ENCODE measurements around the gene STK40.
A peak's percentile ranks its signal among the peaks of the same experiment; 100 is the strongest.

STK40 gene

DNA sequence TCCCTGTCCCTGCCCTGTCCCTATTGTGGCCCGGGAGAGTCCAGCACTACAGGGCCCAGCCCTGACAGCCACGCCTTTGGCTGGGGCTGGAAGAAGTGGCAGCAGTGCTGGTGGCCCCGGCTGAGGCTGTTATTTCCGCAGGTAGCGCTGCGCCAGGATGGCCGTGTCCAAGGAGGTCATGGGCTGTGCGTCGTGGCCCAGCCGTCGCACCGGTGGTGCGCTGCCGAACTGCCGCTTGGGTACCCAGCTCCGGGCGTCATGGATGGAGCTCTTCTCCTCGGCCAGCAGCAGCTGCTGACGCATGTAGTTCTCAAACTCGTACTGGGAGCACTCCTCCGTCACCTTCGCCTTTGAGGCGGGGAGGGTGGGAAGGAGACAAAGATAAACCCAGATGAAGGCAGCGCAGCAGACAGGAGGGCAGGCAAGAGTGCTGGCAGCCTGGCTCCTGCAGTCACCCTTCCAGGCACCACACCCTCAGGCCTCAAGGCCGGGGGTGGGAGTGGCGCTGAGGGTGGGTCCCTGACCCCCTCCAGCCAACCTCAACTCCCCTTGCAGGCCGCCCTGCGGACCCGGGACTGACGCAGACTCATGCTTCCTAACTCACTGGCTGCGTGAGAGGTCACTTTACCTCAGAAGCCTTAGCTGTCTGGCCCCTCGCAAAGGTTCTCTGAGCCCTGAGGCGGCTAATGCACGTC lies 44.0 kb downstream of the STK40 start:
- no peak for DNase-seq

DNA sequence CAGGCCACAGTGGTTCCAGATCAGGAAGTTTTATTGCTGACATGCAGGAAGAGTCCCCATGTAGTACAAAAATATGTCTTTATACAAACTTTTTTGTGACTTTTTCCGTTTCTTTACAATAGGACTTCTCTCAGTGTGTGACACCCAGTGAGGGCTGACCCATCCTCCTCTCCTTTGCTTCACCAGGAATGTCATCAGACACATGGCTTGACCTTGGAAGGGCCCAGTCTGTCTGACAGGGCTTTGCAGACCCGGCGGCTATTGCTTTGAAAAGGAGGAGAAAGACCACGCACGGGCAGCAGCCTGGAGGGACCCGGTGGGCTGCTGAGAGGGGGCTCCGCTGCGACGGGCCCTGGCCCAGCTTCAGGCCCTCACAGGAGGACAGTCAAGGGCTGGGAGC lies 46.1 kb downstream of the STK40 start:
- DNase-seq: no peak

DNA sequence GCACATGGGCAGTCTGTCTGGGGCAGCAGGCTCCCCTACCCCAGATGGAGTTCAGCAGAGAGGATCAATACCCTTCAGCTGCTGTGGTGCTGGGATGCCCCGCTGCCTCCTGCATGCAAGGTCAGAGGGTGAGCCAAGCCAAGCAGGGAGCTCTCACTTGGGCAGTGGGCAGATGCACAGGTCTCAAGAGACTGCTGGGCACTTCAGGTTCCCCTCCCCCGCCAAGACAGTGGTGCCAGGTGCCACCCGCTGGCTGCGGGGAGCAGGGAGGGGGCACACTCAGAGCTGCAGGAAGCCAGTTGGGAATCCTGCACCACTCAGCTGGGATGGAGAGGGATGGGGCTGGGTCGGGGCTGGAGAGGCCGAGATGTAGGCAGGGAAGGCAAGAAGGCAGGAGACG lies 46.5 kb downstream of the STK40 start:
- no peak for DNase-seq

DNA sequence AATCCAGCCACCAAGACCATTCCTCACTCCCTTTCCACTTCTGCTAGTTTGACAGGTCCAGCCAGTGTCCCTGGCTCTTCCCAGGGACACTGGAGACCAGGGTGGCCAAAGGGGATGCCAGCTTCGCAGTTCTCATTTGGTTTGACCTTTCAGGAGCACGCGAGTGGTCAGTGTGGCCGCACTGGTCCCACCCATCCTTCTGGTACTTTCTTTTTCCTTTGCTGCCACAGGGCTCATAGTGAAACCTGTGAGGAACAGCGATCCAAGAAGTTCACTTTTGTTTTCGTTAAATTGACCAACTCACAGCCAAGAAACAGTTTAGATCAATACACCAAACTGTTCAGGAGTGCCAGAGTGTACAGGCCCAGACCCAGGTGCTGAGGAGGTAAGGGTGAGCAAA lies 47.9 kb downstream of the STK40 start:
- DNase-seq: no peak

DNA sequence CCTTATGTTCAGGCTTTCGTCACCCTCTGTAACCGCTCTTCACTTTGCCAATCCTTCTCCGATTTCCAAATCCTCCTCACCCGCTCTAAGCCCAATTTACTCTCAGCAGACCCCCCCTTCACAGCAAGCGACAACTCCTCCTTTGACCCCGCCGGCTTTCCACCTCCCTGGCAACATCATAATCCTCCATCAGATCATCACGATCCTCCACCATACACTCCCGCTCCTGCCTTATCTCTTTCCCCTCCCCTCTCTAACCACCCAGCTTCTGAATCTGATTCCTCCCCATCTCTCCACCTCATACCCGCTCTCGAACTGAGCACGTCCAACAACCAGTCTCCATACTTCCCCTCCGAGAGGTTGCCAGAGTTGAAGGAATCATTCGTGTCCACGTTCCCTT lies 54.8 kb downstream of the STK40 start:
- DNase-seq: no peak

DNA sequence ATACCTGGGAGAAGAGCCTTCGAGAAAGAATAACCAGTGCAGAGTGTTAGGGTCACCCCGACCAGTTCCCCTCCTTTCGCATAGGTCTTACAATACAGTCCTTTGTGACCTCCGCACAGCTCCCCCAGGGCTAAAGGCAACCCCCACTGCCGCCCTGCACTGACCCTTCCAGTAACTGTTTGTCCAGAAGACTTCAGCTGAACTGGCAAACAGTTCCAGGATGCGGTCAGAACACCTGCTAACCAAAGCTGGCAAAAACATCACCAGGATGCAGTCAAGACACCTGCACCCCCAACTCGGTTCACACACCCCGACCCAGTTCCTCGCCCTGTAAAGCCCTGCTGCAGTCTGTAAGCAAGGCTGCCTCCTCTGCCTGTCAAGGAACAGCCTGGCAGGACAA lies 55.9 kb downstream of the STK40 start:
- no peak for DNase-seq

DNA sequence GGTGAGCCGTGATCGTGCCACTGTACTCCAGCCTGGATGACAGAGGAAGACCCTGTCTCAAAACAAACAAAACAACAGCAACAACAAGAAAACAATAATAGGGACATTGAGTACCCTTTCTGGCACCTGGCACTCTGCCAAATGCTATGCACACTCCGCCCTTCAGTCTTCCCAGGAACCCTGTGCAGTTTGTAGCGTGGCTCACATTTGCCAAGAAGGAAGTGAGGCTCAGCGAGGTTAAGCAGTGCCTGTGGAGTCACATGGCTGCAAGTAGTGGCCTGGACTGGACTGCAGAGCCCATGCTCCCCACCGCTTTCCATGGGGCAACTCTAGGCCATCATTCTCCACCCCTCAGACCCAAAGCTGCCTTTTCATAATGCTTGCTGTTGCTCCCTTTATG lies 57.0 kb downstream of the STK40 start:
- DNase-seq: no peak

DNA sequence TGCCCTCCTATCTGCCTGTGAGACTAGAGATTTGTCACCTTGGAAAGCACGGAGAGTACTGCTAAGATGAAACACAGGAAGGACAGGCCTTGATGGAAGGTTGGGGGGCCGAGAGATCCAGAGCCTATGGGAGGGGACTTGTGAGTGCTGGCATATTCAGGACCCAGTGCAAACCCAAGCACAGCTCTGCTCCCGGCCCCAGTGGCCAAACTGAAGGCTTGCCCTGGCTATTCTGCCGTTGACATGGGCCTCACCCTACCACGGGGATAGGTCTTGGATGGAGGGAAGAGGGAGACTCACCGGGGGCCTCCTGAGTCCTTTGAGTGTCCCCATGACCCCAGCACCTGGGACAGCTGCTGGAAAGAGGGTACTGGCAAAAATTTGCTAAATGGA lies 57.6 kb downstream of the STK40 start:
- no peak for DNase-seq

DNA sequence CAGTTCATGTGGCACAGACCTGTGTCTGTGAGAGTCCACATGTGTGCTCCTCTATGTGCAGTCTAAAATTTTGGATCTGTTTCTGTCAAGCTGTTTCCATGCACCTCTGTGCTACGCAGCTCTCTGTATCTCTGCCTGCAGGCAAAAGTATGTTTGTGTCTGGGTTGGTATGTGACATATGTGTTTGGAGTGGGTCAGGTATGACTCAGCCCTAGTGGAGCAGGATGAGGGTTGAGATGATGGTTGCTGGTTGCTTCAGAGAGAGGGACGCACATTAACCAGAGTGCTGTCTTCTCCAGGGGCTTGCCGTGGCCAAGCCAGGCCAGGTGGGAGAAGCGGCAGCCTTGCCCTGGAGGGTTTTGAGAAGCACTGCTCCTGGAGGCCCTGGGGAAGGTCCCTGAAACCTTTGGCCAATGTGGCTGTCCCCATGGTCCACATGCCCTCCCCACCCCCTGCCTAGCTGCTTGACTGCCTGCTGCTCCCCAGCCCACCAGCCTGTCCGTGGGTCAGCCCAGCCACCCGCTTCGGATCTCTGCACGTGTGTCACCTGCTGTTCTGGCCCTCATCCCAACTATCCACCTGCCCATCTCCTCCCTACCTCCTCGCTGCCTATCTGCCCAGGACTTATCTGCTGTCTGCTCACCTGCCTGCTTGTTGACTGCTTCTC lies 58.2 kb downstream of the STK40 start:
- DNase-seq: no peak

DNA sequence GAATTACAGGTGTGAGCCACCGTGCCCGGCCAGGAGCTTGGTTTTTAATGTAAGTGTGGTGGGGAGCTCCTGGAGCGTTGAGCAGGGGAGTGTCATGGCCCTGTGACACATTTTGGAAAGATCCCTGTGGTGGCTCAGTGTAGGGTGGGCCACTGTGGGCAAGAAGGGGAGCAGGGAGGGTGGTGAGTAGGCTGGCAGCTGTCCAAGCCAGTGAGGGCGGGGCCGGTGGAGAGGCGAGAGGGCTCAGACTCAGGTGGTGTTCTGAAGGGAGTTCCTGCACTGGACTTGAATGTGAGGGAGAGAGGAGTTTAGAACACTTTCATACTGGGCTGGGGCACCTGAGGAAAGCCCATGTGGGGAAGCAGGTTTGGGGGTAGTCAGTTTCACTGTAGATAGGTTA lies 59.2 kb downstream of the STK40 start:
- DNase-seq: no peak

DNA sequence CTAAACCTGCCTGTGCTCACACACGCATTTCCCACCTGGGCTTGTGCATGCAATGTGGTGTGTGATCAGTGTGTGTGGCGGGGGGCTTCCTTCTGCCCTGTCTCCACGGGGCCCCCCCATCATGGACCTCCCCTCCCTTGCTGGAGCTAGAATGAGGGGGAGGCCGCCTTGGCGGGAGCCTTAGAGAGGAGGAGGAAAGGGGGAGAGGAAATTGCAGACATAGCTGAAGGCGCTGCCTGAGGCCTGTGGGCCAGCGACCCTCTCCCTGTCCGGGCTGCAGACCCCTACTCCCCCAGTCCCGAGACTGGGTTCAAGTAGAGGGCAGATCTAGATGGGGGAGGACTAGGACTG lies 61.4 kb downstream of the STK40 start:
- DNase-seq: no peak

DNA sequence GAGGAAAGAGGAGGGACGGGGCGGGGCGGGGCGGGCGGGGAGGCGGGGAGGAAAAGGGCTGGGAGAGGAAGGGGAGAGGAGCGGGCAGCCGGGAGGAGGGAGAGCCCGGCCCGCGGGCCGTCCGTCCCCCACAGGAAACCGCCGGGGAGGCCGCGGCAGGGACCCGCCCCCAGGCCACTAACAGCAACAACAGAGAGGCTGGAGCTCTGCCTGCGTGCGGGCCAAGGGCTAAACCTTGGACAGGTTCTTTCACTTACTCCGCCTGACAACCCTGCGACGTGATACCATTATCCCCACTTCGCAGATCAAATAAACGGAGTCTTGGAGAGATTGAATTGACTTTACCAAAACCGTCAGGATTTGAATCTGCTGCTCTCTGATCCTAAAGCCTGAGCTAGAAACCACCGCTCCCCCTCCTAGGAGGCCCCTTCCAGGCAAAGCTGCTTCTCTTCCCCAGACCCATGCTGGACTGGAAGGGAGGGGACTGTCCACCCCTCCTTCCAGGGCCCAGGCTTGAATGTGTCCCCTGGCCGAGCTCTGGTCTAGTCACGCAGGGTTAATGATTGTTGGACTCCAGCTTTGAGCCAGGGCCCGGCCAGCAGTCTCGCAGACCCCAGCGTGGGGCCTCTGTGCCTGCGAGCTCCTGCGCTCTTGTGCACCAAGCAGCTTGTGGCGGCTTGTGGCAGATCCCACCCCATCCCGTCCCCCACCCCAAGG lies 61.9 kb downstream of the STK40 start, which contains the start of gene EVA1B:
Gene EVA1B (minus strand): TSS at position 10 of the 717 bp plus-strand sequence. CDS start 608 bp downstream, outside the sequence.
- DNase-seq: peak; percentile 68

DNA sequence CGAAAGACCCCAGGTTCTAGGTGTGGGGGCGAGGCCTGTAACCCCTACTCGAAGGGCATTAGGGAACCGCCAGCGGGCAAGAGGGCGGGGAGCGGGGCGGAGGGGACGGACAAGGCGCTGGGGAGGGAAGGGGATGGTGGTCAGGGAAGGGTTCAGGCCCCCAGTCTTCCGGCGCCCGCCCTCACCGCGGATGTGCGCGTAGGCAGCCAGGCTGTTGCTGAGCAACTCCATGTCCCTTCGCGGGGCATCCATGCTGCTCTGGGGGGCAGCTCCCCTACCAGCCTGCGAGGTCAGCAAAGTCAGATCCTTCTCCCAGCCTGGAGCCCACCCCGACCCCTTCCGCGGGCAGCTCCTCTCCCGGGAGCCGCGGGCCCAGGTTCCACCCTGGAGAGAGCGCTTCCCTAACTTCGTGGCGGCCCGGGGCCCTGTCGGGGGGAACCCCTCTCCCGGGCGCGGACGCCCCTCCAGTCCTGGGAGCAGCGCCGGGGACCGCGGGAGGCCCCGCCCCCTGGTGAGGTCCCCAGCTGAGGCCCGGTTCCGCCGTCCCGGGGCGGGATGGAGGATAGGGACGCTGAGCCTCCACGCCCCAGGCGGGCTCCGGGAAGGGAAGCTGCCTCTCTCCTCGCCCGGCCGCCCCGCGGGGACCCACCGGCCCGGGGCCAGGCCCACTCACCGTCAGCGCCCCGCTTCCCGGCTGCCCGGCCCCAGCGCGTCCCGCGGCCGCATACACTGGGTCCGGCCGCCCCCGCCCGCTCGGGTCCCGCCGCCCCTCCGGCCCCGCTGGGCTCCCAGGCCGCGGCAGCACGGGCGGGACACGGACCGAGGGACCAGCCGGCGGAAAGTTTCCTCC lies 62.7 kb downstream of the STK40 start:
- peak; percentile 41 for DNase-seq

DNA sequence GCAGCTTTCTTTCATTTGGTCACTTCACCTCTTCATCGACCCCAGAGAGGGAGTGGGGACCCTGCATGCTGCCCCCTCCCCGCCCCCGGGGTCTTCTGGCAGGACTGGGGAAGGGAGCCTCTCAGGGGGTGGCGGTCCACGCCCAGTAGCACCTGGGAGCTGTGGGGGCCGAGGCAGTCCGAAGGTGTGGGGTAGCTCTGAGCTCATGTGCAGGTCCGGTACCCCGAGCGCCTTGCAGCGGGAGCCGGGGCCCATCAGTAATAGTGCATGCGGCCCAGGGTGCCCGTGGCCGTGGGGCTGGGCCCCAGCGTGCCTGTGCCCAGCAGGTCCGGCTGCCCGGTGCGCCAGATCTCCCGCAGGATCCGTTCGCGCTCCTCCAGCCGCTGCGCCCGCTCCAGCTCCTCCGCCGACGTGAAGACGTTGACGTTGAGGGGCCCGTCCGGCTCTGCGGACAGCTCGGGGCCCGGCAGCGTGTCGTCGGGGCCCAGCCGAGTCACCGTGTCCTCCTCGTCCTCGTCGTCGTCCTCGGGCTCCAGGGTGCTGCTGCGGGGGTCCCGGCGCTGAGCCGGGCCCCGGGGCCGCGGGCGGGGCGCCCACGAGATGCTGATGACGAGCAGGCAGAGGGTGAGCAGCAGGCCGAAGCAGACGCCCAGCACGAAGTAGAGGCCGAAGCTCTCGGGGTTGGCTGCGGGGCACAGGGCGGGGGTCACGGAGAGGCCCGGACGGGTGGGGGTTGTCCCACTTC lies 63.5 kb downstream of the STK40 start:
- DNase-seq: no peak

DNA sequence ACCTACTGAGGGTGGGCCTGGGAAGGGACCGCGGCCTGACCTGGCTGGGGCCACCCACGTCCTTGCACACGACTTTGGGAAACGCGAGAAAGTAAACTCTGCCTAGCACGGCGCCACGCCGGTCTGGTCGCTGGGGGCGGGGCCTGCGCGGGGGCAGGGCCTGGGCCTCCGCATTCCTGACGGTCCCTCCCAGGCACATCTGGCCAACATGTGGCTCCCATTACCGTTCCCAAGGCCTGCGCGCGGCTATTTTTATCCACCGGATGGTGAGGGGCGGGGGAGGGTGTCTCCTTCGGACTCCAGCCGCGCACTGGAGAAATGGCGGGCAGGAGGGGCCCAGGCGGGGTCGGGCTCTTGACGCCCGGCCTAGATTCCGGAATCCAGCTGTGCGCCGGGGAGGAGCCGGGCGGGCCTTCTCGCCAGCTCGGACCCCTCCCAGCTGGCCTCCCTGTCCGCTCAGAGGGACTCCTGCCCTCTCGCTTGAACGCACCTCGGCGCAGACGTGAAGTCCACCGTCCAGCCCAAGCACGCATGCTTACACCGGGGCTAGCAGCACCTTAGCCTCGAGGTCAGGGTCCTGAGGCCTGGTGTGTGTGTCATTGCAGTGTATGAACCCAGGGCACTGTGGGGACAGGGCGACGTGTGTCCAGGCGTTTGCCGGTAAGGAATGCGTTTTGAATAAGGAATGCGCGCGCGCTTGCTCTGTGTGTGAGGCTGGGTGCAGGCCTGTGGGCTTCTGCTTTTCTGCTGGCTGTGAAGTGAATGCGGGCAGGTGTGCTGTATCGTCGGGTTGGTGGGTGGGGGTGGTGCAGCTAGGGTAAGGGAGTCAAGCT lies 64.4 kb downstream of the STK40 start:
- DNase-seq: no peak

DNA sequence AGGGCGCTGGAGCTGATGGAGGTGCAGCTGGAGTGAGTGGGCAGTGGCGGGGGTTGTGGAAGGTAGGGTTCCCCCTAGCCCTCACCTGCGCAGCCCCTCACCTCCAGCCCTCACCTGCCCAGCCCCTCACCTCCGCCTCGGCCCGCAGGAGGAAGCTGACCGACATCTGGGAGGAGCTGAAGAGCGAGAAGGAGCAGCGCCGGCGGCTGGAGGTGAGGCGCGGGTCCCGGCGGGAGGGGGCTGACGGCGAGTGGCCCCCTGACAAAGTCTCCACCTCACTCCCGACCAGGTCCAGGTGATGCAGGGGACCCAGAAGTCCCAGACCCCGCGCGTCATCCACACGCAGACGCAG lies 65.0 kb downstream of the STK40 start:
- no peak for DNase-seq

DNA sequence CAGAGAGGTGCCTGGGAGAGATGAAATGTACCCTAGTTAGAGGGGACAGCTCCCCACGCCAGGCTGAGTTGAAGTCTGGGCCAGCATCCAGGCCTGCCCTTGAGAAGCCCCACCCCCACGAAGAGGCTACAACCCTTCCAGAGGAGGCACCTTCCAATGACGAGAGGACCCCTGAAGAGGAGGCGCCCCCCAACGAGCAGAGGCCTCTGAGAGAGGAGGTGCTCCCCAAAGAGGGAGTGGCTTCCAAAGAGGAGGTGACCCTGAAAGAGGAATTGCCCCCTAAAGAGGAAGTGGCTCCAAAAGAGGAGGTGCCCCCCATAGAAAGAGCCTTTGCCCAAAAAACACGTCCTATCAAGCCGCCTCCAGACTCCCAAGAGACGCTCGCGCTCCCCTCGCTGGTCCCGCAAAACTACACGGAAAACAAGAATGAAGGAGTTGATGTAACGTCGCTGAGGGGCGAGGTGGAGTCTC lies 65.4 kb downstream of the STK40 start:
- DNase-seq: no peak

DNA sequence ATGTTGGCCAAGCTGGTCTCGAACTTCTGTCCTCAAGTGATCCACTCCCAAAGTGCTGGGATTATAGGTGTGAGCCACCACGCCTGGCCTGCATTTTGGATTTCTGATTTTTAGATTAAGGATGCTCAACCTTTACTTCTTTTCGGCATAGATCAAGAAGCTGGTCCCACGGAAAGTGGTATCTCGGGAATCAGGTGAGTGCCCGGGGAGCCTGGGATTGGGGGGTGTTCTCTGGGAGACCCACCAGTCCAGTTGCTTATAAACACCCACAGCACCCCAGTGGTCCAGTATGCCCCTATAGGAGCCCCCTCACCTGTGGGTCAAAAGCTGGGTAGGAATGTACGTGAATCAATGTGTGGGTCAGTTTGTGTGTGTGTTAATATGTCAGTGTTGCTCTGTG lies 76.3 kb downstream of the STK40 start:
- DNase-seq: no peak

DNA sequence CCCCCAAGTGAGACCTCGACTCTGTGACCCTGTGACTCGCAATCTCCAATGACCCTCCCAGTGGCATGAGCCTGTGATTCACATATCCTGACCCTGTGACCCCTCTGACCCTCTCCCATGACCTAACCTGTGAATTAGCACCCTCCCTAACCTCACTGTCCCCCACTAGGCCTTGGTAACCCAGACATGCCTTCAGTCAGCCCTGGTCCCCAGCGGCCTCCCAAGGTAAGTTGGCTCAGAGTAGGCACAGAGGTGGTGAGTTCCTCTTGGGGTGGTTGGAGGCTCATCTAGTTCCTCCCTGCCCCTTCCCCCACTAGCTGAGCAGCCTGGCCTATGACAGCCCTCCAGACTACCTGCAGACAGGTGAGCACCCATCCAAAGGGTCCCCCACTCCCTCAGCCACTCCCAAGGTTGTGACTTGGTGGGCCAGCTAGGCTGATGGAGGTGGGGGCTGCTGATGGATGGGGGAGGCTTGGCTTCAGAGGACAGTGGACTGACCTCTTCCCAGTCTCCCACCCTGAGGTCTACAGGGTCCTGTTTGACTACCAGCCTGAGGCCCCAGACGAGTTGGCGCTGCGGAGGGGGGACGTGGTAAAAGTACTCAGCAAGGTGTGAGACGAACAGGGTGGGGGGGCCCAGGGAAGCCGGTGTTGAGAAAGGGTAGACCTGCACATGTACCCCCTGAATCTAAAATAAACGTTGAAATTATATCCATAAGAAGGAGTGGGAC lies 78.0 kb downstream of the STK40 start:
- DNase-seq: no peak

DNA sequence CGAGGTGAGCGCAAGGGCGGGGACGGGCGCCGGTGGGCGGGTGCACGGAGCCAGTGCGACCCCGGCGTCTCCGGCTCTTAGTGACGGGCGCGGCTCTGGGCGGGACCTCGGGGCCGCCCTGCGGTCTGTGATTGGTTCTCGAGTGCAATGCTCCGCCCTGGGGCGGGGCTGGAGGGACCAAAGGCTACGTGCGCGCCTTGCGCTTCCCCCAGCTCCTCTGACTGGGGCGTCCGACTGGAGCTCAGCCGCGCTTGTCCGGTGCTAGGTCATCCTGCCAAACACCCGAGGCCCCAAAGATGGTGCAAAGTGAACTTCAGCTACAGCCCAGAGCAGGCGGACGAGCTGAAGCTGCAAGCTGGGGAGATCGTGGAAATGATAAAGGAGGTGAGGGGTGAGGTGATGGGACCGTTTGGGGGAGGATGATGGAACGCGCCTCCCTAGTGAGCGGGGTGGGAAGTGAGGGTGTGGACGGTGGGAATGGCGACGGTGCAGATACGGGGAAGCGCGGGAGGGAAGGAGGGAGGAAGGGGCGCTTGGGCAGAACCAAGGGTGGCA lies 78.7 kb downstream of the STK40 start:
- peak; percentile 87 for DNase-seq
